GM12864 (cell line): ENCODE measurements around the gene SLC22A2.

ENCODE experiments used
- DNase-seq: peaks from one replicate; pipeline ENCODE4 v3.0.0-alpha.2; 2011; ENCODE audit warnings: low read depth
- H3K4me3 ChIP-seq: 2 replicates; pipeline ENCODE4 v1.5.1; 2011; ENCODE audit warnings: mild to moderate bottlenecking, low read depth, low read length, control low read depth
- CTCF ChIP-seq: IDR thresholded peaks from 2 replicates; pipeline ENCODE4 v1.5.1; 2011; ENCODE audit warnings: low read depth, mild to moderate bottlenecking, moderate library complexity, low read length, control low read depth, inconsistent platforms; ENCODE audit errors: missing control alignments

Gene SLC22A2

GRCh38 chr6:160252073-160252813 is 6.4 kb downstream of the SLC22A2 start:
- no peak overlapping the region for H3K4me3 ChIP-seq
- TF ChIP-seq CTCF = no peak
- no peak for DNase-seq

- no peak overlapping the region for H3K4me3 ChIP-seq
- TF ChIP-seq CTCF = no peak
- DNase-seq = no peak
Measured at GRCh38 chr6:160249671-160250070, 8.9 kb downstream of the SLC22A2 start.

- TF ChIP-seq CTCF = no peak
- no peak for DNase-seq
- no peak overlapping the region for H3K4me3 ChIP-seq
Measured at GRCh38 chr6:160248538-160248937, 10.1 kb downstream of the SLC22A2 start.

- no peak for TF ChIP-seq CTCF
- DNase-seq = no peak
- H3K4me3 ChIP-seq = no peak overlapping the region
Measured at GRCh38 chr6:160247457-160247883, 11.2 kb downstream of the SLC22A2 start.

GRCh38 chr6:160240691-160241084 is 17.9 kb downstream of the SLC22A2 start:
- no peak for TF ChIP-seq CTCF
- no peak overlapping the region for H3K4me3 ChIP-seq
- no peak for DNase-seq

GRCh38 chr6:160239929-160240690 is 18.5 kb downstream of the SLC22A2 start:
- H3K4me3 ChIP-seq = no peak overlapping the region
- DNase-seq = no peak
- TF ChIP-seq CTCF = no peak
